Mononuclear cell (primary cell): ENCODE measurements around the gene ZDHHC11. TPM values are rescaled to one million over a fixed set of nuclear protein-coding genes. Genes with fewer than 3 reads are reported as not detected.
"Not testable (repeated sequence)": the region's sequence is repeated elsewhere in the genome, so short reads cannot be mapped to it uniquely, and the experiment has no call there.

Source experiments
- H3K27me3 ChIP-seq: 2 replicates; pipeline ENCODE4 v1.6.0; 2011; ENCODE audit warnings: low read length, control low read depth; ENCODE audit not compliant: insufficient read depth
- H3K4me1 ChIP-seq: 2 replicates; pipeline ENCODE4 v1.5.1; 2011; ENCODE audit warnings: mild to moderate bottlenecking, low read length, control low read depth; ENCODE audit not compliant: insufficient read depth
- H3K4me3 ChIP-seq: 2 replicates; pipeline ENCODE4 v1.5.1; 2011; ENCODE audit warnings: mild to moderate bottlenecking, low read length, moderate library complexity
- H3K9me3 ChIP-seq: 2 replicates; pipeline ENCODE4 v1.5.1; 2011; ENCODE audit warnings: low read depth, mild to moderate bottlenecking, control low read depth, low read length
- total RNA-seq: library from RNA; depleted of rRNA; stranded (reverse); fragments of >200 nt; gene quantifications from one replicate; pipeline ENCODE4 v1.2.3, GENCODE V29; 2012

Gene ZDHHC11
- total RNA-seq, 1 donor = 1.2 TPM

GRCh38 chr5:775961-776861, 74.6 kb downstream of the ZDHHC11 start:
- H3K4me1 ChIP-seq = no peaks in the 10 kb centered on the region
- no peaks in the 10 kb centered on the region for H3K9me3 ChIP-seq
- no peaks in the 10 kb centered on the region for H3K27me3 ChIP-seq
- H3K4me3 ChIP-seq = no peak overlapping the region

GRCh38 chr5:775595-775960, 75.2 kb downstream of the ZDHHC11 start:
- not testable (repeated sequence) for H3K4me1 ChIP-seq, H3K9me3 ChIP-seq, H3K4me3 ChIP-seq, H3K27me3 ChIP-seq

GRCh38 chr5:774854-775505, 75.8 kb downstream of the ZDHHC11 start:
- H3K4me3 ChIP-seq, H3K9me3 ChIP-seq, H3K27me3 ChIP-seq, H3K4me1 ChIP-seq: not testable (repeated sequence)

- not testable (repeated sequence) for H3K4me3 ChIP-seq, H3K27me3 ChIP-seq, H3K9me3 ChIP-seq, H3K4me1 ChIP-seq
These were observed 76.5 kb downstream of the ZDHHC11 start for GRCh38 chr5:774304-774703.

GRCh38 chr5:773517-774264, 77.1 kb downstream of the ZDHHC11 start:
- no peaks in the 10 kb centered on the region for H3K27me3 ChIP-seq
- no peak overlapping the region for H3K4me3 ChIP-seq

GRCh38 chr5:772931-773330, 77.9 kb downstream of the ZDHHC11 start:
- not testable (repeated sequence) for H3K27me3 ChIP-seq, H3K4me1 ChIP-seq, H3K9me3 ChIP-seq, H3K4me3 ChIP-seq

More at GRCh38 chr5:773517-774264, 77.1 kb downstream of the ZDHHC11 start:
- Histone ChIP-seq H3K9me3 (no peaks in the 10 kb centered on the region), H3K4me1 (no peaks in the 10 kb centered on the region)

- not testable (repeated sequence) for H3K4me1 ChIP-seq, H3K4me3 ChIP-seq, H3K27me3 ChIP-seq, H3K9me3 ChIP-seq
These were observed 78.3 kb downstream of the ZDHHC11 start for GRCh38 chr5:772547-772890.

- H3K4me1 ChIP-seq, H3K4me3 ChIP-seq, H3K9me3 ChIP-seq, H3K27me3 ChIP-seq: not testable (repeated sequence)
These were observed 78.8 kb downstream of the ZDHHC11 start for GRCh38 chr5:771841-772546.

GRCh38 chr5:771087-771781, 79.6 kb downstream of the ZDHHC11 start:
- not testable (repeated sequence) for H3K9me3 ChIP-seq, H3K27me3 ChIP-seq, H3K4me3 ChIP-seq, H3K4me1 ChIP-seq

- not testable (repeated sequence) for H3K4me1 ChIP-seq, H3K9me3 ChIP-seq, H3K27me3 ChIP-seq, H3K4me3 ChIP-seq
These were observed 80.2 kb downstream of the ZDHHC11 start for GRCh38 chr5:770585-770984.

- not testable (repeated sequence) for H3K9me3 ChIP-seq
These were observed 81.2 kb downstream of the ZDHHC11 start for GRCh38 chr5:769485-770145.

GRCh38 chr5:766666-767431, 83.9 kb downstream of the ZDHHC11 start:
- no peaks in the 10 kb centered on the region for H3K27me3 ChIP-seq
- no peaks in the 10 kb centered on the region for H3K9me3 ChIP-seq
- no peaks in the 10 kb centered on the region for H3K4me1 ChIP-seq
- no peak overlapping the region for H3K4me3 ChIP-seq

More at GRCh38 chr5:769485-770145, 81.2 kb downstream of the ZDHHC11 start:
- not testable (repeated sequence) for H3K4me1 ChIP-seq, H3K4me3 ChIP-seq, H3K27me3 ChIP-seq

- Histone ChIP-seq H3K4me3 (no peak overlapping the region), H3K27me3 (no peaks in the 10 kb centered on the region), H3K4me1 (no peaks in the 10 kb centered on the region)
These were observed 84.7 kb downstream of the ZDHHC11 start for GRCh38 chr5:765948-766631.

More at GRCh38 chr5:765948-766631, 84.7 kb downstream of the ZDHHC11 start:
- no peaks in the 10 kb centered on the region for H3K9me3 ChIP-seq
